Small intestine (tissue), 7 donors: Measurements from ENCODE around the gene WASL. TPM values are rescaled to one million over a fixed set of nuclear protein-coding genes. Genes with fewer than 3 reads are reported as not detected.
"Not testable (repeated sequence)": the region's sequence is repeated elsewhere in the genome, so short reads cannot be mapped to it uniquely, and the experiment has no call there.

ENCODE experiments used
- DNase-seq, 2 donors: peaks; one replicate each; pipeline versions ENCODE4 v3.0.0 to v3.0.0-alpha.2; 2013
- FAIRE-seq: peaks from 2 replicates; lab custom pipeline; 2012; peaks lifted over from hg19 to GRCh38; lab: Jason Lieb, UNC
- H3K27ac ChIP-seq, 3 donors: one replicate each; pipeline ENCODE4 v1.5.1; 2013; ENCODE audit warnings: low read length in 2 of 3, mild to moderate bottlenecking in 2 of 3, control low read depth in 1 of 3, inconsistent platforms in 1 of 3, low read depth in 1 of 3, moderate library complexity in 1 of 3
- H3K27me3 ChIP-seq, 3 donors: one replicate each; pipeline ENCODE4 v1.6.1; 2013; ENCODE audit warnings: low read length in 3 of 3, inconsistent platforms in 1 of 3; ENCODE audit not compliant: control insufficient read depth in 3 of 3, insufficient read depth in 3 of 3
- H3K36me3 ChIP-seq, 3 donors: one replicate each; pipeline ENCODE4 v1.6.1; 2013; ENCODE audit warnings: low read length in 3 of 3, inconsistent platforms in 1 of 3, low read depth in 1 of 3, mild to moderate bottlenecking in 1 of 3, moderate library complexity in 1 of 3; ENCODE audit not compliant: control insufficient read depth in 3 of 3, insufficient read depth in 2 of 3
- H3K4me1 ChIP-seq, 3 donors: one replicate each; pipeline ENCODE4 v1.6.1; 2013; ENCODE audit warnings: low read length in 2 of 3, inconsistent platforms in 1 of 3, low read depth in 1 of 3, mild to moderate bottlenecking in 1 of 3, moderate library complexity in 1 of 3; ENCODE audit not compliant: control insufficient read depth in 3 of 3, insufficient read depth in 2 of 3
- H3K4me3 ChIP-seq, 3 donors: one replicate each; pipeline ENCODE4 v1.5.1; 2013; ENCODE audit warnings: low read length in 3 of 3, control low read depth in 1 of 3, inconsistent platforms in 1 of 3, low read depth in 1 of 3, mild to moderate bottlenecking in 1 of 3, moderate library complexity in 1 of 3
- H3K9me3 ChIP-seq, 2 donors: one replicate each; pipeline ENCODE4 v1.6.1; 2013; ENCODE audit warnings: low read depth in 1 of 2, low read length in 1 of 2; ENCODE audit not compliant: control insufficient read depth in 2 of 2, insufficient read depth in 1 of 2
- WGBS, 3 donors: extraction: QIAGEN DNeasy Blood & Tissue Kit; methylation state at CpG; one replicate each; pipeline ENCODE4 v1.1.7; 2013; 5-methylcytosine and 5-hydroxymethylcytosine counted together
- polyA plus RNA-seq, 4 donors: library from polyadenylated mRNA; stranded (reverse) in 3 of 4; unstranded in 1 of 4; fragments of 200-250 nt in 3 of 4; fragments of 120-200 nt in 1 of 4; gene quantifications; one replicate each; pipeline versions ENCODE4 v1.2.1 to v1.2.3, GENCODE V29; 2013
- donor health status: healthy with polysubstance abuse.
- donor health status: control.
- donor health status: control.
- donor health status: Bipolar disorder and iron deficiency.
- donor health status: healthy.

The WASL gene
- polyA plus RNA-seq, 4 donors: 26.8 to 73.1 (median 36.3) TPM

GRCh38 chr7:123641901-123642300 lies 106.9 kb downstream of the WASL start:
- FAIRE-seq (no peak), DNase-seq (no peak)
- 83 to 92% (median 87%) methylated on average over 5 of the region's 5 CpGs for WGBS, 3 donors

GRCh38 chr7:123640583-123640982 lies 108.2 kb downstream of the WASL start:
- no peak overlapping the region for H3K27ac ChIP-seq
- no peaks in the 10 kb centered on the region for H3K27me3 ChIP-seq
- H3K9me3 ChIP-seq: no peaks in the 10 kb centered on the region
- no peak for DNase-seq
- H3K36me3 ChIP-seq: no peaks in the 10 kb centered on the region
- H3K4me3 ChIP-seq: no peak overlapping the region
- peaks cover 0 to 7% (median 0%) of the 10 kb centered on the region in 3 donors for H3K4me1 ChIP-seq
- FAIRE-seq: no peak

More at GRCh38 chr7:123641901-123642300, 106.9 kb downstream of the WASL start:
- Histone ChIP-seq H3K27ac (no peak overlapping the region), H3K9me3 (no peaks in the 10 kb centered on the region), H3K36me3 (no peaks in the 10 kb centered on the region), H3K4me1 (peaks cover 0 to 7% (median 0%) of the 10 kb centered on the region in 3 donors), H3K27me3 (no peaks in the 10 kb centered on the region), H3K4me3 (no peak overlapping the region)

GRCh38 chr7:123639631-123640030 lies 109.2 kb downstream of the WASL start:
- Histone ChIP-seq H3K36me3 (no peaks in the 10 kb centered on the region), H3K4me1 (peaks cover 0 to 7% (median 0%) of the 10 kb centered on the region in 3 donors), H3K27ac (no peak overlapping the region), H3K27me3 (no peaks in the 10 kb centered on the region), H3K4me3 (no peak overlapping the region), H3K9me3 (no peaks in the 10 kb centered on the region)
- 79 to 92% (median 81%) methylated on average over 2 of the region's 2 CpGs for WGBS, 3 donors
- DNase-seq: no peak
- no peak for FAIRE-seq

GRCh38 chr7:123637878-123638277 lies 110.9 kb downstream of the WASL start:
- Histone ChIP-seq H3K27ac (no peak overlapping the region), H3K9me3 (no peaks in the 10 kb centered on the region), H3K4me1 (no peaks in the 10 kb centered on the region), H3K36me3 (no peaks in the 10 kb centered on the region), H3K27me3 (no peaks in the 10 kb centered on the region), H3K4me3 (no peak overlapping the region)
- 89 to 98% (median 94%) methylated on average over 2 of the region's 2 CpGs for WGBS, 3 donors
- FAIRE-seq (no peak), DNase-seq (no peak)

- DNase-seq (no peak), FAIRE-seq (no peak)
- WGBS, 3 donors: 43 to 50% (median 49%) methylated on average over 3 of the region's 3 CpGs
- no peaks in the 10 kb centered on the region for H3K4me1 ChIP-seq
- H3K4me3 ChIP-seq: no peak overlapping the region
- H3K27me3 ChIP-seq: no peaks in the 10 kb centered on the region
- no peaks in the 10 kb centered on the region for H3K36me3 ChIP-seq
- H3K9me3 ChIP-seq: no peaks in the 10 kb centered on the region
- no peak overlapping the region for H3K27ac ChIP-seq
Measured at GRCh38 chr7:123637203-123637602, 111.6 kb downstream of the WASL start.

- H3K4me1 ChIP-seq: no peaks in the 10 kb centered on the region
- 10 to 38% (median 28%) methylated on average over 4 of the region's 4 CpGs for WGBS, 3 donors
- no peak overlapping the region for H3K27ac ChIP-seq
- H3K27me3 ChIP-seq: no peaks in the 10 kb centered on the region
- H3K9me3 ChIP-seq: no peaks in the 10 kb centered on the region
- H3K36me3 ChIP-seq: no peaks in the 10 kb centered on the region
- peak; percentile 28 to 29 for DNase-seq
- FAIRE-seq: peak; percentile 80
- no peak overlapping the region for H3K4me3 ChIP-seq
Measured at GRCh38 chr7:123635551-123636359, 113.0 kb downstream of the WASL start.

GRCh38 chr7:123634011-123634573 lies 114.7 kb downstream of the WASL start:
- H3K27ac ChIP-seq, H3K27me3 ChIP-seq, H3K9me3 ChIP-seq, H3K4me3 ChIP-seq, H3K36me3 ChIP-seq, FAIRE-seq, H3K4me1 ChIP-seq, DNase-seq: not testable (repeated sequence)
- 82 to 90% (median 86%) methylated on average over 2 of the region's 2 CpGs for WGBS, 3 donors

GRCh38 chr7:123633553-123633952 lies 115.2 kb downstream of the WASL start:
- H3K36me3 ChIP-seq: no peaks in the 10 kb centered on the region
- H3K27ac ChIP-seq: no peak overlapping the region
- no peaks in the 10 kb centered on the region for H3K4me1 ChIP-seq
- DNase-seq (no peak), FAIRE-seq (no peak)
- H3K9me3 ChIP-seq: no peaks in the 10 kb centered on the region
- H3K27me3 ChIP-seq: no peaks in the 10 kb centered on the region
- WGBS, 3 donors: 66 to 89% (median 83%) methylated on average over 7 of the region's 7 CpGs
- H3K4me3 ChIP-seq: no peak overlapping the region
